GM18951 (cell line): Measurements from ENCODE around the gene PMEL.
"Not testable (repeated sequence)": the region's sequence is repeated elsewhere in the genome, so short reads cannot be mapped to it uniquely, and the experiment has no call there.

Experiments
- POLR2A ChIP-seq: IDR thresholded peaks from 4 replicates; pipeline ENCODE4 v1.6.1; 2011; ENCODE audit warnings: mild to moderate bottlenecking; ENCODE audit not compliant: insufficient read length, insufficient read depth; ENCODE audit errors: extremely low read depth
- in situ Hi-C: fragments of 300-500 bp; cut with MboI; formaldehyde crosslinking; loops from one replicate; pipeline ENCODE4 v1.12.0; 2022; ENCODE audit warnings: low sequenced_read_pairs, mixed read lengths, inconsistent platforms; ENCODE audit not compliant: unreplicated experiment

The PMEL gene

GRCh38 chr12:55930771-55931316 is 35.0 kb downstream of the PMEL start, which contains the start of gene DGKA:
Gene DGKA (plus strand): TSS chr12:55931162. CDS start chr12:55936504, 5,342 bp downstream.
- in situ Hi-C loops: no loop called here
- peak; percentile 27 for TF ChIP-seq POLR2A

GRCh38 chr12:55929306-55929791 is 36.5 kb downstream of the PMEL start:
- in situ Hi-C loops: no loop called here
- TF ChIP-seq POLR2A: peak; percentile 61

DNA sequence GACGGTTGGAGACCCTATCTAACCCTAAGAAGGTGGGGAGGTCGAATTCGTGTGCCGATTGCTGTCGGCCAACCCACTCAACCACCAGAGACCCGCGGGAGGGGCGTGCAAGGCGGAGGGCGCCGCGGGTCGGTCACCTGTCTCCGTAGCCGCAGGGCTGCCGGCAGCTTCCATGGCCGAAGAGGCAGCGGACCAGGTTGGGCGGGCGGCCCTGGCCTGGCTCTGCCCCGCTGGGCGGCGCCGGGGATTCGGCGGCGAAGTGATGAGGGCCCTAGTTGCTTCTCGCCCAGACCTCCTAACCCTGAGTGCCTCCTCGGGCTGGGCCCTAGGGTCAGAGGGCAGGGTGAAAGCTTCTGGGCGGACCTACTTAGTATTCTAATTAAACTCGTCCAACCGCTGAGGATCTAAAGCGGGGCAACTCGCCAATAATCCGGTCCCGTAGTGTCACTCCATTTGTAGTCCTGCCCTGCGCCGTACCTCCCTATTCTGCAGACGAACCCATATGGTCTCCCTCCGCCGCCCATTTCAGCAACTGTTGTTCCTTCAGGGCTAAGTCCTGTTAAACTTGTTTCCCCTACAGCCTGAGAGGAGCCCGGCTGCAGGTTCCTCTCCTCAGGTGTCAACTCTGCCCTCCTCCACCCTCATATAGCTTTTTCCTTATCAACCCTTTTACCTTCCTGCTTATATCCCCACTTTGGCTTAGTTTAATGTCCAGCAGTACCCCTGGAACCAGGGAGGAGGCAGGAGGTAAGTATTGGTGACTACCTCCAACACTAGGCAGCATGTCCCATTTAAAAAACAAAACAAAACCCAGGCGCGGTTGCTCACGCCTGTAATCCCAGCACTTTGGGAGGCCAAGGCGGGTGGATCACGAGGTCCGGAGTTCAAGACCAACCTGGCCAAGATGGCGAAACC is 38.0 kb downstream of the PMEL start, which contains the start of gene PYM1:
Gene PYM1, minus strand, starts transcription at position 307 of the 915 bp plus-strand sequence. Its CDS starts 133 bp downstream, at position 174.
- peak; percentile 89 for TF ChIP-seq POLR2A
- in situ Hi-C loops: no loop called here

GRCh38 chr12:55926738-55927587 is 38.9 kb downstream of the PMEL start:
- in situ Hi-C loops: no loop called here
- peak; percentile 69 for TF ChIP-seq POLR2A

DNA sequence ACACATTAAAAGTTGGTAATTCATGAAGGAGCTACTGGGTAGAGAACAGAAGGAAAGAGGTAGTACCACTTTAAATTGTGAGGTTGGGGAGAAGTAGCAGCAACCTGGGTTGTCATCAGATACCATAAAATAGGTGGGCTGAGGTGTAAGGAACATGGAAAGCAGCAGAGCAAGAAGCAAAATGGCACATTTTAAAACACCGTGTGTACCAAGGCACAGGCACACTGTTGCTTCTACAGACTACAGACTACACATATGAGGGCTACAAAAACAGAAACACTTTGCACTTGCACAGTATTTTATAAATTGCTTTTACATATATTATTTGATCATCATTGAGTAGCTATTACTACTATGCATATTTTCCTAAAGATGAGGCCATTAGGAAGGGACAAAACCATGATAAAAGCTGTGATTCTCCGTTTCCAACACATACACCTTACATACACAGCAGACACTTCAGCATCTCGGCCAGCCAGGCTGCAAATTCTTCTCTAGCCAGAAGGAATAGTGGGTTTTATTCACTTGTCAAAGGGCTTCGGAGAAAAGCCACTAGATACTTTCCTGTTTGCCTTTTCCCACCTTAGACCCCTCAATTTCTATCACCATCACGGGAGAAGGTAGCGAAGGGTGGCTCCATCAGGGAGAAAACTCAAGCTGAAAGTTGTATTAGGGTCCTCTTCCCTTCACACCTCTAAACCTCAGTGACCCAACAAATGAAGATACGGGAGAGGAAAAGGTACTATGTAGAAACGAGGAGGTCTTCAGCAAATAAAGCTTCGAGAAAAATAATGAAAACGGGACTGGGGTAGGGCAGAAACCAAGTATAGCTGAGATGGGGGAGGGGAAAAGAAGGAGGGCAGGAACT is 39.7 kb downstream of the PMEL start:
- TF ChIP-seq POLR2A: no peak
- in situ Hi-C loops: no loop called here

DNA sequence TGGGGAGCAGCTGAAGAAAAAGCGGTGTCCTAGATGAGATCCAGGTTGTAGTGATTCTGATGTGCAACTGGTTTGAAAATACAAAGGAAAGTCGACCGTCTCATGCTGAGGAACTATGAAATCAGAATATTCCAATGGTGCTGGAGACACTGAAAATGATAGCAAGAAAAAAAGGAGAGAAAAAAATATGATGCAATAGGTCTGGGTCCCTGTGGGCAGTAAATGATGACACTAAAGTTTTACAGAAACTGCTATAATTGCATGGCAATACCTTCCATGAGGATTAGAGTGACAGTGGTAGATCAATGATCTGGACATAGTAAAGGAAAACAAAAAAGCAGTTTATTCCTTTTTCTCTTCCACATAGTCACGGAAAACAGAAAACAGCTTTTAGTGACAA is 40.5 kb downstream of the PMEL start:
- in situ Hi-C loops: no loop called here

DNA sequence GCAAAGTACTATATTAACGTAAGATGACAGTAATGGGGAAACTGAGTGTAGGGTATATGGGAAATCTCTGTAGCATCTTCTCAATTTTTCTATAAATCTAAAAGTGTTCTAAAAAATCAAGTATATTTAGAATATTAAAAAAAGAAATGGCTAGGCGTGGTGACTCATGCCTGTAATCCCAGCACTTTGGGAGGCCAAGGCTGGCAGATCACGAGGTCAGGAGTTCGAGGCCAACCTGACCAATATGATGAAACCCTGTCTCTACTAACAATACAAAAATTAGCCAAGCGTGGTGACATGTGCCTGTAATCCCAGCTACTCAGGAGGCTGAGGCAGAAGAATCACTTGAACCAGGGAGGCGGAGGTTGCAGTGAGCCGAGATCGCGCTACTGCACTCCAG is 42.2 kb downstream of the PMEL start:
- in situ Hi-C loops: not testable (repeated sequence)

More for the DNA sequence above, 40.5 kb downstream of the PMEL start:
- no peak for TF ChIP-seq POLR2A

DNA sequence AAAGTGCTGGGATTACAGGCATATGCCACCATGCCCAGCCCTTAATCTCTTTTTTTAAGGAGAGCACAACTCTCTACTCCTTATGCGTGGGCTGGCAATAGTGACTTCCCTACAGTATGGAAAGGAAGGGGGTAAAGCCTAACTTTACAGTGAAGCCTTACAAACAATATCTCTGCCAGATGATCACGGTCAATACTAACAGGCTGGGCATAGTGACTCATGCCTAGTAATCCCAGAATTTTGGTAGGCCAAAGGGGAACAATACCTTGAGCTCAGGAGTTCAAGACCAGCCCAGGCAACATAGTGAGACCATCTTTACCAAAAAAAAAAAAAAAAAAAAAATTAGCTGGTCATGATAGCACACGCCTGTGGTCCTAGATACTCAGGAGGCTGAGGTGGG is 43.7 kb downstream of the PMEL start:
- in situ Hi-C loops: no loop called here
- TF ChIP-seq POLR2A: no peak

GRCh38 chr12:55919032-55919431 is 46.8 kb downstream of the PMEL start:
- in situ Hi-C loops: not testable (repeated sequence)

GRCh38 chr12:55915482-55915859 is 50.4 kb downstream of the PMEL start:
- in situ Hi-C loops: no loop called here
- TF ChIP-seq POLR2A: no peak

- TF ChIP-seq POLR2A: no peak
- in situ Hi-C loops: no loop called here
These were observed 52.9 kb downstream of the PMEL start for GRCh38 chr12:55912908-55913307.

GRCh38 chr12:55909513-55909884 is 56.3 kb downstream of the PMEL start:
- in situ Hi-C loops: no loop called here
- no peak for TF ChIP-seq POLR2A
